HepG2 (cell line): ENCODE measurements around the gene HDLBP. TPM values are rescaled to one million over a fixed set of nuclear protein-coding genes. Genes with fewer than 3 reads are reported as not detected.

Experiments used
- AGO2 ChIP-seq: fragments of 200-400 bp; formaldehyde crosslinking; optimal IDR thresholded peaks from 2 replicates; pipeline ENCODE3; 2017; ENCODE audit warnings: mild to moderate bottlenecking, low read depth, low read length, moderate library complexity
- ESRRA ChIP-seq: sonication (generic); formaldehyde crosslinking; IDR thresholded peaks from 2 replicates; pipeline ENCODE4 v1.5.1; 2020; ENCODE audit warnings: mild to moderate bottlenecking, low read depth, missing genetic modification reagents
- HOXA9 ChIP-seq: sonication (generic); formaldehyde crosslinking; IDR thresholded peaks from 2 replicates; pipeline ENCODE4 v1.8.1; 2022; ENCODE audit warnings: missing genetic modification reagents, mild to moderate bottlenecking, moderate library complexity, borderline replicate concordance
- IRF2 ChIP-seq: IDR thresholded peaks from 2 replicates; pipeline ENCODE4 v1.6.1; 2018; ENCODE audit warnings: missing genetic modification reagents, missing compliant biosample characterization
- KMT2B ChIP-seq: IDR thresholded peaks from 2 replicates; pipeline ENCODE4 v1.6.1; 2016; ENCODE audit warnings: missing genetic modification reagents, missing compliant biosample characterization
- MLLT10 ChIP-seq: sonication (generic); formaldehyde crosslinking; IDR thresholded peaks from 2 replicates; pipeline ENCODE4 v1.4.0; 2020; ENCODE audit warnings: missing genetic modification reagents
- MYC ChIP-seq: sonication (generic); formaldehyde crosslinking; IDR thresholded peaks from 2 replicates; pipeline ENCODE4 v1.9.0; 2021; ENCODE audit warnings: missing genetic modification reagents, borderline replicate concordance
- POLR2AphosphoS2 ChIP-seq: IDR thresholded peaks from 2 replicates; pipeline ENCODE4 v1.6.1; 2011; ENCODE audit warnings: low read depth, low read length, improper control_type of control experiment
- RAD21 ChIP-seq: fragments of 450-650 bp; formaldehyde crosslinking; IDR thresholded peaks from 2 replicates; pipeline ENCODE4 v1.5.0; 2020; ENCODE audit warnings: mild to moderate bottlenecking
- SMARCE1 ChIP-seq: fragments of 450-650 bp; IDR thresholded peaks from 2 replicates; pipeline ENCODE4 v1.6.1; 2017; ENCODE audit warnings: borderline replicate concordance
- SOX6 ChIP-seq, 2 experiments: fragments of 450-650 bp in 1 of 2; sonication (generic) in 1 of 2; formaldehyde crosslinking in 1 of 2; IDR thresholded peaks; 2 replicates each; pipeline versions ENCODE4 v1.4.0 to v1.6.1; 2017 to 2020; ENCODE audit warnings: antibody characterized with exemption in 1 of 2, mild to moderate bottlenecking in 1 of 2, missing genetic modification reagents in 1 of 2
- SP5 ChIP-seq: IDR thresholded peaks from 2 replicates; pipeline ENCODE4 v1.6.1; 2016; ENCODE audit warnings: low read depth, borderline replicate concordance
- TARDBP ChIP-seq: sonication (generic); formaldehyde crosslinking; IDR thresholded peaks from 2 replicates; pipeline ENCODE4 v1.8.0; 2022; ENCODE audit warnings: mild to moderate bottlenecking, missing genetic modification reagents
- TBX2 ChIP-seq: sonication (generic); formaldehyde crosslinking; IDR thresholded peaks from 2 replicates; pipeline ENCODE4 v1.5.0; 2020; ENCODE audit warnings: missing genetic modification reagents, mild to moderate bottlenecking, borderline replicate concordance
- TEAD3 ChIP-seq: optimal IDR thresholded peaks from 2 replicates; pipeline ENCODE3; 2016; ENCODE audit warnings: borderline replicate concordance
- ZFP1 ChIP-seq: IDR thresholded peaks from 2 replicates; pipeline ENCODE4 v1.6.1; 2016
- ZFY ChIP-seq: sonication (generic); formaldehyde crosslinking; IDR thresholded peaks from 2 replicates; pipeline ENCODE4 v1.4.0; 2020; ENCODE audit warnings: missing genetic modification reagents
- ZNF160 ChIP-seq: sonication (generic); formaldehyde crosslinking; IDR thresholded peaks from 2 replicates; pipeline ENCODE4 v1.8.0; 2022; ENCODE audit warnings: mild to moderate bottlenecking, inconsistent platforms, missing genetic modification reagents
- ZNF292 ChIP-seq: sonication (generic); formaldehyde crosslinking; IDR thresholded peaks from 2 replicates; pipeline ENCODE4 v1.8.1; 2022; ENCODE audit warnings: mild to moderate bottlenecking, low read depth, missing genetic modification reagents, borderline replicate concordance
- ZNF503 ChIP-seq: sonication (generic); formaldehyde crosslinking; IDR thresholded peaks from 2 replicates; pipeline ENCODE4 v1.4.0; 2020; ENCODE audit warnings: missing genetic modification reagents
- ZNF543 ChIP-seq: sonication (generic); formaldehyde crosslinking; IDR thresholded peaks from 2 replicates; pipeline ENCODE4 v1.4.0; 2020; ENCODE audit warnings: mild to moderate bottlenecking, missing genetic modification reagents
- ZNF562 ChIP-seq: sonication (generic); formaldehyde crosslinking; IDR thresholded peaks from 2 replicates; pipeline ENCODE4 v1.8.0; 2022; ENCODE audit warnings: missing genetic modification reagents, borderline replicate concordance
- ZNF709 ChIP-seq: sonication (generic); formaldehyde crosslinking; IDR thresholded peaks from 2 replicates; pipeline ENCODE4 v1.5.0; 2020; ENCODE audit warnings: mild to moderate bottlenecking, missing genetic modification reagents
- ZNF773 ChIP-seq: sonication (generic); formaldehyde crosslinking; IDR thresholded peaks from 2 replicates; pipeline ENCODE4 v1.4.0; 2020; ENCODE audit warnings: missing genetic modification reagents, borderline replicate concordance
- ZNF841 ChIP-seq: sonication (generic); formaldehyde crosslinking; IDR thresholded peaks from 2 replicates; pipeline ENCODE4 v1.8.1; 2023; ENCODE audit warnings: missing genetic modification reagents, borderline replicate concordance
- polyA plus RNA-seq, 8 experiments: library from polyadenylated mRNA; depleted of rRNA in 3 of 8; stranded (reverse) in 7 of 8; unstranded in 1 of 8; fragments of >200 nt; fragmentation: Illumina TruSeq in 4 of 8; extraction: Trizol in 4 of 8; gene quantifications; 2 replicates each; pipeline versions ENCODE4 v1.2.1 to v1.2.3, GENCODE V29; 2011 to 2016; ENCODE audit warnings: low read depth in 4 of 8, missing spikeins in 1 of 8, mixed read lengths in 1 of 8; ENCODE audit not compliant: insufficient read depth in 1 of 8
- total RNA-seq, 5 experiments: library from RNA; depleted of rRNA; stranded (reverse); fragments of >200 nt; fragmentation: Illumina TruSeq; extraction: Trizol; gene quantifications; 2 replicates each; pipeline ENCODE4 v1.2.3, GENCODE V29; 2016; ENCODE audit warnings: low read depth in 1 of 5
- TF ChIP-seq, protein P1 (sequence below): sonication (generic); formaldehyde crosslinking; IDR thresholded peaks from 2 replicates; pipeline ENCODE4 v1.8.0; 2023; ENCODE audit warnings: mild to moderate bottlenecking, missing genetic modification reagents
- TF ChIP-seq, protein P2 (sequence below): sonication (generic); formaldehyde crosslinking; IDR thresholded peaks from 2 replicates; pipeline ENCODE4 v1.5.0; 2020; ENCODE audit warnings: missing genetic modification reagents

HDLBP gene
- total and polyA plus RNA-seq, 2 of the 13 experiments (the other 11 are each of a cell fraction or from before 2014, with no cell fraction given), result 464 to 707 TPM

DNA sequence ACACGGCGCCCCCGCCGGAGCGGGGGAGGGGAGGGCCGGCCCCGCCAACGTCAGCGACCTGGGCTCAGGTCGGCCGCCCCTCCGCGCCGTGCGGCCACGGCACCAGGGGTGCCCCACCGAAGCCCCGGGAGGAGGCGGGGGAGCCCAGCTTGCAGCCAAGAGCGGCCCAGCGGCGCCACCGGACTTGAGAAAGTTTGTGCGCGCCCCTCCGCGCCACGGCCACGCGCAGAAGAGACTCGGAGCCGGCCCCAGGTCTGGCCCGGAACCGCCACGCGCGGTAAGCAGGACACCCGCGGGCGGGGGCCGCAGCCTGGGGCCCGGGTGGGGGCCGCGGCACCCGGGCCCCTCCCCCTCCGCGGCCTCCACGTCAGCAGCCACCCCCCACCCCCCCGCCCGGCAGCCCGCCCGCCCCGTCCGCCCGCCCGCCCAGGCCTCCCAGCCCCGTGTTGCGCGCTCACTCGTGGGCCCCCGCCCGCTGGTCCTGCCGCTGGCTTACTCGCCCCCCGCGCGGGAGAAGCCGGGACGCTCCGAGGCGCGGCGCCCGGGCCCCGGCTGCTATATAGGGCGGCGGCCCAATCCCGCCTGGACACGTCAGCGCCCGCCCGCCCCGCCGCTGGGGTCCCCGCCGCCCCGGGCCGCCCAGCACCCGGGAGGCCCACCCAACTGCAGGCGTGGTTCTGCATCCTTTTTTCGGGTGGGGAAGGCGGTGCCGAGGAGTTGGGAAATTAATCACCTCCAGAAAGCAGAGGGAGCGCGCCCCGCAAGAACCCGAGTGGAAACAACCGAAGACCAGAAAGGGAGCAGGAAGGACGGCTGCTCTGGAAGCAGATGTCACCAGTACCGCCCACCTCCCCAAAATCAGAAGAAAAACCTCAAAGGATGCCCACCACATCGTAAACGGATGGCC is 42.9 kb downstream of the HDLBP start (continued):
- TF ChIP-seq TBX2 (CRISPR knock-in tag) (0 out of 2 replicates have a peak, but pooled peaks have one; percentile 21), ZFP1 (CRISPR knock-in tag) (no peak), TARDBP (CRISPR knock-in tag) (no peak; the same call in 1 of the 2 replicates), ZNF841 (CRISPR knock-in tag) (peak; percentile 42; the same call in 1 of the 2 replicates), POLR2AphosphoS2 (no peak), ZNF292 (CRISPR knock-in tag) (no peak), ZNF160 (CRISPR knock-in tag) (no peak; the same call in 1 of the 2 replicates), SMARCE1 (no peak), HOXA9 (peak; percentile 60; the same call in 1 of the 2 replicates), ZFY (CRISPR knock-in tag) (peak; percentile 61), MYC (CRISPR knock-in tag) (0 out of 2 replicates have a peak, but pooled peaks have one; percentile 28), SOX6 (IDR thresholded peaks at IDR 0.05) (no peak), SOX6 (CRISPR knock-in tag; IDR thresholded peaks at IDR 0.05) (no peak), ZNF503 (0 out of 2 replicates have a peak, but pooled peaks have one; percentile 7), RAD21 (CRISPR knock-in tag) (peak; percentile 35; the same call in 1 of the 2 replicates), AGO2 (peak; percentile 92), ZNF562 (CRISPR knock-in tag) (no peak), ZNF709 (CRISPR knock-in tag) (no peak), TEAD3 (no peak), ZNF543 (CRISPR knock-in tag) (no peak), SP5 (CRISPR knock-in tag) (no peak), KMT2B (CRISPR knock-in tag) (no peak; the same call in 1 of the 2 replicates), IRF2 (CRISPR knock-in tag) (no peak), MLLT10 (CRISPR knock-in tag) (no peak), ZNF773 (CRISPR knock-in tag) (peak; percentile 39; the same call in 1 of the 2 replicates), ESRRA (no peak)
- TF ChIP-seq, protein P1, sequence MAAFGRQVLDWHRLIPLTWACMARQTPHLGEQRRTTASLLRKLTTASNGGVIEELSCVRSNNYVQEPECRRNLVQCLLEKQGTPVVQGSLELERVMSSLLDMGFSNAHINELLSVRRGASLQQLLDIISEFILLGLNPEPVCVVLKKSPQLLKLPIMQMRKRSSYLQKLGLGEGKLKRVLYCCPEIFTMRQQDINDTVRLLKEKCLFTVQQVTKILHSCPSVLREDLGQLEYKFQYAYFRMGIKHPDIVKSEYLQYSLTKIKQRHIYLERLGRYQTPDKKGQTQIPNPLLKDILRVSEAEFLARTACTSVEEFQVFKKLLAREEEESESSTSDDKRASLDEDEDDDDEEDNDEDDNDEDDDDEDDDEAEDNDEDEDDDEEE (CRISPR knock-in tag), result no peak
- TF ChIP-seq, protein P2, sequence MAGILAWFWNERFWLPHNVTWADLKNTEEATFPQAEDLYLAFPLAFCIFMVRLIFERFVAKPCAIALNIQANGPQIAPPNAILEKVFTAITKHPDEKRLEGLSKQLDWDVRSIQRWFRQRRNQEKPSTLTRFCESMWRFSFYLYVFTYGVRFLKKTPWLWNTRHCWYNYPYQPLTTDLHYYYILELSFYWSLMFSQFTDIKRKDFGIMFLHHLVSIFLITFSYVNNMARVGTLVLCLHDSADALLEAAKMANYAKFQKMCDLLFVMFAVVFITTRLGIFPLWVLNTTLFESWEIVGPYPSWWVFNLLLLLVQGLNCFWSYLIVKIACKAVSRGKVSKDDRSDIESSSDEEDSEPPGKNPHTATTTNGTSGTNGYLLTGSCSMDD (CRISPR knock-in tag), result no peak
